OCI-M2 (cell line): ENCODE measurements around the gene PPP1R1B.

Source experiments
- DNase-seq: peaks from one replicate; lab custom pipeline; 2025; ENCODE audit not compliant: unreplicated experiment; lab: John Stamatoyannopoulos, UW

Gene PPP1R1B

GRCh38 chr17:39666231-39666600, 39.5 kb downstream of the PPP1R1B start:
- DNase-seq: no peak

- DNase-seq: no peak
These were observed 40.0 kb downstream of the PPP1R1B start for GRCh38 chr17:39666601-39667261.

GRCh38 chr17:39667262-39667944, 40.7 kb downstream of the PPP1R1B start:
- no peak for DNase-seq

GRCh38 chr17:39667945-39668924, 41.5 kb downstream of the PPP1R1B start, which contains the start of gene PNMT:
TSS of gene PNMT (plus strand) at chr17:39668453. CDS start at chr17:39668476, 23 bp downstream.
- no peak for DNase-seq

- DNase-seq: no peak
These were observed 43.4 kb downstream of the PPP1R1B start for GRCh38 chr17:39669897-39670735.

GRCh38 chr17:39670746-39671145, 44.0 kb downstream of the PPP1R1B start:
- no peak for DNase-seq

- no peak for DNase-seq
These were observed 45.1 kb downstream of the PPP1R1B start for GRCh38 chr17:39671651-39672521.

GRCh38 chr17:39672522-39673334, 46.0 kb downstream of the PPP1R1B start:
- no peak for DNase-seq

- no peak for DNase-seq
These were observed 46.8 kb downstream of the PPP1R1B start for GRCh38 chr17:39673335-39674081.

- DNase-seq: no peak
These were observed 47.4 kb downstream of the PPP1R1B start for GRCh38 chr17:39674179-39674578.

- DNase-seq: no peak
These were observed 48.1 kb downstream of the PPP1R1B start for GRCh38 chr17:39674702-39675389.

- DNase-seq: no peak
These were observed 48.8 kb downstream of the PPP1R1B start for GRCh38 chr17:39675390-39676082.

- DNase-seq: no peak
These were observed 49.6 kb downstream of the PPP1R1B start for GRCh38 chr17:39676198-39676819.

GRCh38 chr17:39677072-39677471, 50.3 kb downstream of the PPP1R1B start:
- DNase-seq: no peak

GRCh38 chr17:39677542-39678339, 51.0 kb downstream of the PPP1R1B start:
- DNase-seq: no peak
